HuH-7.5 (cell line): Measurements from ENCODE around the gene ARFGEF3.
A peak's percentile ranks its signal among the peaks of the same experiment; 100 is the strongest.

Source experiments
- DNase-seq: peaks from one replicate; pipeline ENCODE4 v3.0.0; 2011; ENCODE audit warnings: low spot score

The ARFGEF3 gene

DNA sequence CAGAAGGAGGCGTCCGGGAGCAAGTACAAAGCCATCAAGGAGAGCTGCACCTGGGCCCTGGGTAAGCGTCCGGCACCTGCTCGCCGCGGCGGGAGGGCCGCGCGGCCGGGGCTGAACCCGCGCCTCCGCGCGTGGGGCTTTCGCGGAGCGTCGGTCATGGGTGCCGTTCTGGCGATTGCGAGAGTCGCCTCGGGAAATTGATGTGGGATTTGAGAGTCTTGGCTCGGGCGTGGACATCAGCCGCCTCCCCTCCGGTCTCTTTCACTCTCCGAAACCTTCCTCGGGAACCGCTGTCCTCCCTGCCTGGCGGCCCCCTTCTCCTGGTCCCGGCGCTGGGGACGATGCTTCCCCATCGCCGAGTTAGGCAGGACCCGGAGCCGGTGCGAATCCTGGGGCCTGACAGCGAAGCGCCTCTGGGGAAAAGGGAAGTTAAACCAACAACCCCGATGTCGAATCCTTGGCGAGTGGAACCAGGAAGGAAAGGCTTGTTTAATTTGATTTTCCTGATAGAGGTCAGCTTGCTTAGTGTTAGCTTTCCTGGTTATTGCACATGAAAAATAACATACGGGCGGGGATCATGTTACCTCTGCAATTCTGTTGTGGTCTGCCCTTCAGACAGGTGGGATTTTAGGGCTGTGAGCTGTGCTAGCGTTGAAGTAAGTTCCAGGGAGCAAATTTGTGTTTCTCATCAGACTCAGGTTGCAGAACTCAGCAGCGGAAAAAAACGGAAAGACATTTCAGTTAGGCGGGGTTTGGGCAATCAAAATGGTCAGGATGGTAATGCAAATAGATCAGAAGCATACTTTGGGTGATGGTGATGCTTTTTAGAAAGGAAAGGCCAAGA, 594 bp downstream of the ARFGEF3 start:
- DNase-seq: peak; percentile 59

DNA sequence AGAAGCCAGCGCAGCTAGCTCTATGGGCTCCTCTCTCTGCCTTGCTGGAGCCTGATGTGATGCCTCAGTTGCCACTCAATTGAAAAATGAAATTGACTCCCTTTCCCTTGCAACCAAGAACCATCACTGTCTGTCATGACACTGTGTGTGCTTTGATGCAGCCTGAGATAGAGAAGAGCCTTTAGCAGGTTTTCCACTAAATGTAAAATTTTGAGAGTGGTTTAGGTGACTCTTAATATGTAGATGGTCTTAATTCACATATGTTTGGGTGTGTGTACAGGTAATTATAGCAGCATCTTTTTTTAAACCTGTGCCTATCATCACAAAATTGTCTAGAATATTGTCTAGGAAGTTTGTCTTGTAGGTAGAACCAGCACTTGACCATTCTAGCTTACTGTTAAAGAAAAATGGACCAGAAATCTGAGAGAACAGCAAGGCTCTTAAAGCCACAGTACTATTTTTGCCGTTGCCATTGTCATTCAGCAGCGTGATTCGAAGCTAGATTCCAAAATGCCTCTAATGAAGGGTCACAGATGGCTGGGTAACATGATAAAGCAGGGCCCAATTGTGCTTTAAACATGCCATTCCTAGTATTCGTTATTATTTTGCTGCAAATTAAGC, 1.3 kb downstream of the ARFGEF3 start:
- DNase-seq: no peak

DNA sequence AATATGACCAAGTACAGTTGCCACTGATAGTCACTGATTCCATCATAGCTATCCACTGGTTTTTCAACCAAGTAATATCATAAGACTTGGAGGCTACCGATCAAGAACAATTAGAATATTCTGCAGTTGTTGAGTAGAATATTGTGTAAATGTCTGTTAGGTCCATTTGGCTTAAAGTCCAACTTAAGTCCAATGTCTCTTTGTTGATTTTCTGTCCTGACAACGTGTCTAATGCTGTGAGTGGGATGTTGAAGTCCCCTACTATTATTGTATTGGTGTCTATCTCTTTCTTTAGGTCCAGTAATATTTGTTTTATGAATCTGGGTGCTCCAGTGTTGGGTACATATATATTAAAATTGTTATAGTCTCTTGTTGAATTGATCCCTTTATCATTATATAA, 13.9 kb downstream of the ARFGEF3 start:
- DNase-seq: no peak

- DNase-seq: no peak
Measured at GRCh38 chr6:138176652-138177232, 15.0 kb downstream of the ARFGEF3 start.

DNA sequence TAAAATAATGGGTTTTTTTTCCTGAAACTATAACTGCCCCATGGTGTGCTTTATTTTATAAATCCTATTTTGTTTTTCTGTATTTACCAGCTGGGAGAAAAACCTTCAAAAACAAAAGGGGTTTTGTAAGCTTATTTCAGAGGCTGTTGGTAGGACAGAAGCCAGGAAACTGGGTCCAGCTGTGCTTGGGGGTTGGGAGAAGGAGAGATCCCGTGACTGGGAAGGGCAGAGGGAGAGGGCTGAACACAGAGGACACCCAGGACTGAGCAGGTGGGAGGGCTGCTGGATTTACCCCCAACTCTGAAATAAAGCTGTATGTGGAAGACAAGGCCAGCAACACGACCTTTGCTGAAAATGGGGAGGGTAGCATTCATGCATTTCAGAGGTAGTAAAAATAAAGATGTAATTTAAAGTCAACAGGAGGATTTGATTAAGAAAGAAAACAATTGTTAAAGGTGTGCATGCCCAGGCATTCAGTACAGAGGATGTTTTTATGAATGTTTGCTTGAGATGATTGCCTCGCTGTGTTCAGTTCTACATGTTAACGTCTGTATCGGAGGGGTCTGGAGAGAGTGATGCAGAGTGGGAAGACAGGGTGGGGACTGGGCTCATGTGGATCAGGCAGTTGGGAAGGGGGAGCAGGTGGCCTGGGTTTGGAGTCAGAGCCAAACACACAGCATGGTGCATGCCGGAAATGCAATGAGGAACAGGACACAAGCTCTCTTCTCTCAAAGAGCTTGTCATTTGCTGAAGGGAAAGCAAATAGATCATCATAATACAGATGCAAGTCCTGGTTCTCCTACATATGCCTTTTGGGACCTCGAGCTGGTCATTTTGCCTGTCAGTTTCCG, 21.4 kb downstream of the ARFGEF3 start:
- no peak for DNase-seq

DNA sequence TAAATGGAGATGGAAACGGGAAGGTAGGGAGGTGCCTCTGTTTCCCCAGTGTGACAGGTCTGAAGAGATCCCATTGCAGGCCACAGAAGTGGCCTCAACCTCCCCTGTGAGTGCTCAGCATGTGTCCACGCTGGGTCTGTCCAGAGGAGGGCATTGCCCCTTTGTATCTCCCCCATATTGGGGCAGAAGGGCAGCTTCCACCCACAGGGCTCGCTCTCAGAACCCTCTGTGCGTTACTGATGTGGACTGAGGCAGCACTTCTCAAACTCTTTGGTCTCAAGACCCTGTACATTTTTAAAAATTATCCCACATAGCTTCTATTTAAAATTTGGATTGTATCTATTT, 22.0 kb downstream of the ARFGEF3 start:
- DNase-seq: no peak

DNA sequence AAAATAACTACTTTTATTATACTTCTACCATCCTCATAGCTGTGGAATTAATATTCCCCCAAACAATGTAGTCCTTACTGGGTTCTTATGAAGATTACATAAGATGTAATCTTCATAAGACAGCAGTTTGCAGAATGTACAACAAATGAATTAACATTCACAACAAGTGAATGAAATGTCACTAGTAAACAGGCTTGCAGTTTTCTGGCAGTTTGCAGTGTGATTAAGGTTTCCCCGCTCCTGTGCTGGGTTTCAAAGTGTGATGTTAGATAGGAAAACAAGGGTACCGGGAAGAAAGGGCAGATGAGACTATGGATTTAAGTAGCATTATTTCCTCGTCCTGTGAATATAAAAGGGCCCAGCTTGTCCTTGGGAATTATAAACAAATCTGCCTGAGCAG, 22.5 kb downstream of the ARFGEF3 start:
- DNase-seq: no peak

- no peak for DNase-seq
Measured at GRCh38 chr6:138187156-138187555, 25.4 kb downstream of the ARFGEF3 start.

DNA sequence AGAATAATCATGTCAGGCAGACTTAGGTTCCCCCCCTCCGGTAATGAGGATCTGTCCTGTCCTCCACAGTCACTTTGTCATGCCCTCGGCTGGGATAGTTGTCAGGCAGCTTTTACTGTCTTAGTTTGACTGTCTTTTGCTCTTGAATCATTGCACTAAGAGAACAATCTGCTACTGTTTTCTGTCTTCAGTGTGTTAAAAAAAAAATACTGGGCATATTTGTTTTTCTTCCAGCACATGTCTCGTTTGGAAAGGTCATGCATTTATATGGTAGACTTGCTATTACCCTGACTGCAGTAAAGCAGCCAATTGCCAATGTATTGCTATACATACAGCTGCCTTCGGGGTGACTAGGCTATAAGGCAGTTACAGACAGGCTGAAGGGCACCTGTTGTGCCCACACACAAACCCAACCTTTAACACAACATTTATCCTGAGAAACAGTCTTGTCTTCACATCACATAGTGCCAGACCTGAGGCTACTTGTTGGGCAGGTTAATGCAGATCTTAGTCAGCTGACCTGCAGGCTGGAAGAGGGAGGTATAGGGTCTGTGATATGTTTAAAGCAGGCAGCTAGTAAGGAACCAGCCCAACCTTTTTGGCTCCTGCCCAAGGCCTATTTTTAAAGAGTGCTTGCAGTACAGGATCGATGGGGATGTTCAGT, 26.7 kb downstream of the ARFGEF3 start:
- DNase-seq: no peak

- no peak for DNase-seq
Measured at GRCh38 chr6:138194287-138194686, 32.5 kb downstream of the ARFGEF3 start.

DNA sequence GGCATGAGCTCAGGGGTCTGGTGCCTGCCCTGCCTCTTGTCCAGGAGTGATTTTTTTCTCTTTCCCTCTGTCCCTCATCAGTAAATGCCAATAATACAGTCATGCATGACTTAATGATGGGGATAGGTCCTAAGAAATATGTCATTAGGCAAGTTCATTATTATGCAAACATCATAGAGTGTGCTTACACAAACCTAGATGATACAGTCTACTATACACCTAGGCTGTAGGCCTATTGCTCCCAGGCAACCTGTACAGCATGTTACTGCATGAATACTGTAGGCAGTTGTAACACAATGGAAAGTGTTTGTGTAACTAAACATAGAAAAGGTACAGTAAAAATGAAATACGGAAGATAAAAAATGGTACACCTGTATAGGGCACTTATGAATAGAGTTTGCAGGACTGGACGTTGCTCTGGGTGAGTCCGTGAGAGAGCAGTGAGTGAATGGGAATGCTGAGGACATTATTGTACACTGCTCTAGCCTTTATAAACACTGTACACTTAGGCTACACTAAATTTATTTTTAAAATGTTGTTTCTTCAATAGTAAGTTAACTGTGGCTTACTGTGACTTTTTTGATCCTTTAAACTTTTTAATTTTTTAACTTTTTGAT, 34.5 kb downstream of the ARFGEF3 start:
- no peak for DNase-seq

DNA sequence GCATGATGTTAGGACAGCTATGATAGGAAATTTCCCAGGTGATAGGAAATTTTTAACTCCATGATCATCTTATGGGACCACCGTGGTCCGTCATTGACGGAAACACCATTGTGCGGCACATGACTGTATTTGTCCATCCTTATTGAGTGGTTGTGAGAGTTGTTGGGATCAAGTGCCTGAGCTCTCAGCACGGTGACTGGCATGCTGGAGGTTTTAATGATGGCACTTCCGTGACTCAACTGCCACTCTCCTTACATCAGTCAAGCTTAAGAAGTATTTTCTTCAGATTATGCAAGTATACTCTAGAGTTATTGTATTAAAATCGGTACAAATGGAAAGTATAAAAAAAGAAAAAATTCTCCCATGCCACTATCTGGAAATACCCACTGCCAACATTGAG, 35.8 kb downstream of the ARFGEF3 start:
- DNase-seq: no peak

- no peak for DNase-seq
Measured at GRCh38 chr6:138198430-138199091, 36.8 kb downstream of the ARFGEF3 start.

DNA sequence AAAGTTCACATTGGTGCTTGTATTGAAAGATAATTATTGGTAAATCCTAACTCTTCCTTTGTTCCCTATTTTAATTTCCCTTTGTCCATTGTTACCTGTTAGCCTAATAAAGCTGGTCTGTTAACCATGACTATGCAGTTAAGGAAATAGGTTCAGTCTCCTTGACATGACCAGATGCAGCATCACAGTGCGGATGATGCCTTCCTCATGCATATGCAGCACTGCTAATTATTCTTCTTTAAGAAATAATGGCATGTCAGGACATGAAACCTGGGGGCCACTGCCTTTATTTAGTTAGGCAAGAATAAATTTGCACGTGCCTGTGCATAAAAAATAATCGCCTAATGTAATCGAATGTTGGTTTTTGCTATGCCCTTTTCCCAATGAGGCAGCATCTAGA, 40.1 kb downstream of the ARFGEF3 start:
- no peak for DNase-seq

- DNase-seq: no peak
Measured at GRCh38 chr6:138203315-138203714, 41.6 kb downstream of the ARFGEF3 start.

GRCh38 chr6:138204303-138204702, 42.6 kb downstream of the ARFGEF3 start:
- DNase-seq: no peak

DNA sequence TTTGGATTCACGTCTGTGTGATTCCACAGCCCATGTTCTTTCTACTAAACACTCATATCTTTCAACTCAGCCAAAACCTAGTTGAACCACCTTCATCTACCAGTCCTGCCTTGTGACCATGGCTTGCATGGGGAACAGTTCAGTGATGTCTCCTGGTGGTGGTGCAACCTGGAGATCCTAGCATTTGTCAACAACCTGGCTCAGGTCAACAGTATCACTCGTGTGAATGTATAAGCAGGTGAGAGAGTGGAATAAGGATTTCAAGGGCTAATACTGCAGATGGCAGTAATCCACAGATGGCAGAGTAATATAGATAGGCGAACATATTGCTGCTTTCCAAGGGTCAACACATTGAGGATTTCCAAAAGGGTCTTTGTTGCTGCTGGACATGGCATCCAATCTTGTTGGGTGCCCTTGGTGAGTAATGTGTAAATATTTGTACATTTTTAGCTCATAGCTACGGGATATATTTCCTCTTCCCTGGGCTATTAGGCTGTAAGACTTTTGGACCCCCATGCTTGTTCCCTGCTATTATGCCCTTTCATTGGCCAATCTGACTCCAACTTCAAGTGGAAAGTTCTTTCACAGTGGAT, 43.1 kb downstream of the ARFGEF3 start:
- DNase-seq: no peak

- no peak for DNase-seq
Measured at GRCh38 chr6:138205437-138206094, 43.8 kb downstream of the ARFGEF3 start.

DNA sequence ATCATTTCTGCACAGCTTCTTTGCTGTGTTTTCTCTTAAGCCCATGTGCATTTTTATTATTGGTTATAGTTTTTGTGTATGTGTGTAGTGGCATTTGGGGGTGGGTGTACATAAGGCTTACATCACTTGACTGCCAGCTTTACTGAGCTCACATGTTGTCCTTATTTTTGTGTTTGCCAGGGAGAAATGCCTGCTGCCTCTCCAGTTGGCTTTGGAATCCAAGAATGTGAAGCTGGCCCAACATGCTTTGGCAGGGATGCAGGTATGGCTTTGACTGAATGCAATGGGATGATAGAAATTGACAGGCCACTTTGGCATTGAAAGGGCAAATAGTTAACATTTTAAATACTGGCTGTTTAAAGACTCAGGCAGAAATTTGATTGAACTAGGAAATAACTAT, 45.1 kb downstream of the ARFGEF3 start:
- DNase-seq: no peak

GRCh38 chr6:138211048-138211581, 49.4 kb downstream of the ARFGEF3 start:
- DNase-seq: no peak
